Activated effector memory CD4-positive, alpha-beta T cell treated with Interleukin-2 at 50 U/mL for 16 hours (primary cell): ENCODE results near the gene SCARF2.
"Not testable (repeated sequence)": the region's sequence is repeated elsewhere in the genome, so short reads cannot be mapped to it uniquely, and the experiment has no call there.

ENCODE experiments used
- DNase-seq: peaks from one replicate; pipeline ENCODE4 v3.0.0-alpha.2; 2020

The SCARF2 gene

DNA sequence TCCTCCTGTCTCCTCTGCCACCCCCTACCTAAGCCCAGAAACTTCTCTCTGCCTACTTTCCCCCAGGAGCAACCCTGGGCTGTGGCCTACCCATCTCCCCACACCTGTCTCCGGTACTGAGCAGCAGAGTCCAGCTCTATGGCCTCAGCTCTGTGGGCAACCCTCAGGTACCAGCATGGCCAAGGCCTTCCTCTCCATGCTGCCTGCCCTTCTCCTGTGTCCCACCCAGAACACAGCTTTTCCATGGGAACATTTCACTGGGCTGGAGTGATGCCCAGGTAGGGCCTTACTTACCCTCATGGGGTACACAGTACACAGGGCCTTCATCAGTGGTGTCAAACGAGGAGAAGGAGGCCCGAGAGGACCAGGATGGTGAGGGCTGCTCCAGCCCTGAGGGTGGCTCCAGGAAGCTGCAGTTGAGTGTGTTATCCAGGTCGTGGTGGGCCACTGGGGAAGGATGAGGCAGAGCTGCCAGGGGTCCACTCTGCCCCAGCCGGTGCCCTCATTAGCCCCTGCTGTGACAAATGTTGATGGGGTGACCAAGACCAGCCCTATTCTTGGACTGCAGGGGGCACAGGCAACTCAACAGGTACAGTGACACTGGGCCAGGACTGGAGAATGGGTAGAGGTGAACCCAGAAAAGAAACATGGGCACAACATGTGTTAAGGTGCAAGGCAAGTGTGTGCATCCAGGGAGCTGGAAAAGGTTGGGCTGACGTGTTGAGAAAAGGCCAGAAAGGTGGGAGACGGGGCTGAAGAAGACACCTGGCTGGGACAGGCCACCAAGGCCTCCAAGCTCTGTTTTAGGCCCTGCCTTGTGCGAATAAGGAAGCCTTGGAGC, 10.3 kb downstream of the SCARF2 start:
- no peak for DNase-seq

DNA sequence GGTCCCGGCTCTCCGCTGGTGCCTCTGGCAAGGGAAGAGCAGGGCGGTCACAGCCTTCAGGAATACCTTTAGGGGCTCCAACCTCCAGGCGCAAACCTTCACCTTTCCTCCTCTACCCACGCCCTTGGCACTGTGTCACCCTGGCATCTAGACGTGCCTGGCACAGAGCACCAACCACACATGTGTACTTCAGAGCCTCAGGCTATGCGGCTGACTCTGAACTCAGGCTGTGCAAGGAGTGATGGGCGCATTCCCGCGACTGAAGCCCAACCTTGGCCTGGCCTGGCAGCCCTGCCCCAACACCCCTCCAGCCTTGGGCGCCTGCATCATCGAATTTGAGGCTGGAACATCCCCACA, 11.4 kb downstream of the SCARF2 start:
- DNase-seq = no peak

DNA sequence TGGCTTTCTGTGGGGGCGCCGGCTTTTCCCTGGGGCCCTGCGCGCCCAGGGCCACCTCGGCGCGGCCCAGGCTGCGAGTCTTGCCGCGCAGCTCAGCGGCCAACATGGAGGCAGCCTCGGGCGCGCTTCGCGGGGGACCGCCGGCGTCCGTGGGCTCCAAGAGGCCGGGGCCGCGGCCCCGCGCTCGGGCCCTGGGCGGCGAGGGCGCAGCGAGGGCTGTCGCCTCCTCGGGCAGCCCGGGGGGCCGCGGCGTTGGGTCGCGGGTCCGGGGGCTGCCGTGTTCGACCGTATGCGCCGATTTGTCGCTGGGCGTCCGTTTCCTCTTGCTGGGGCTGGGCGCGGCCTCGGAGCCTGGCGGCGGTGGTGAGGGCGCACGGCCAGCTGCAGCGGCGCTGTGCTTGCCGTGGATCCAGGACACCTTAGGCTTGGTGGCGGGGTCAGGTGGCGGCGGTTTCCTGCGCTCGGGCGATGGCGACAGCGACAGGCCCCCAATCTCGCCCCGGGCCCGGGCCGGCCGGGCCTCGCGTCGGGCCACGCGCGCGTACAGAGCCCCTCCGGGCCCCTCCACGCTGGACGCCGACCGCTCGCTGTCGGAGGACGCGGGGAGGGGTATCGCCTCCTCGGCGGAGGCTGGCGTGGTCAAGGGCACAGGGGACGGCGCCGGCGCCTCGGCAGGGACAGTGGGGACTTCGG, 11.9 kb downstream of the SCARF2 start:
- no peak for DNase-seq

DNA sequence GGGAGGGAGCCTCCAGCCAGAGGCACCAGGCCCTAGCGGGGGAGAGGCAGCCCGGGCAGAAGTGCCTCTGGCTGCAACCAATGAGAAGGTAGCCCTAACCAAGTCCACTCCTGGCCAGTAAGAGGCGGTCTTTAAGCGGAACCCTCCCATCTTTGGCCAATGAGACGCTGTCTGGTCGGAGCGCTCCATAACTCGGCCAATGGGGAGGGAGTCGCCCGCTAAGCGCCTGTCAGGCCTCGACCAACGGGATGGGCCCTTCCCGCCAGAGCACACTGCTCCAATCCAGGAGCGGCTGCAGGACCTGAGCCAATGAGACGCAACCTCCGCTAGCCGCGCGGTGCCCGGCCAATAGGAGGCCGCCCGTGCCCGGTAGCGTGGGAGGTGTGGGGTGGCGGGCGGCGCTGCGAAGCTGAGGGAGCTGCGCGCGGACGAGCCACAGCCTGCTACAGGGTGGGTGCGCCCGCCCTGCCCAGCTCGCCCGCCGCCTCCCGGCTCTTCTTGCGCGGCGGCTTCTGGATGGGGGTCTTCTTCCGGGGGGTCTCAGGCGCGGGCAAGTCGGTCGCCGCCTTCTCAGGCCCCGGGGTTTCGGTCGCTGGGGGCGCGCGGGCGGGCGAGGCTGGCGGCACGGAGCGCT, 12.6 kb downstream of the SCARF2 start:
- DNase-seq = no peak

DNA sequence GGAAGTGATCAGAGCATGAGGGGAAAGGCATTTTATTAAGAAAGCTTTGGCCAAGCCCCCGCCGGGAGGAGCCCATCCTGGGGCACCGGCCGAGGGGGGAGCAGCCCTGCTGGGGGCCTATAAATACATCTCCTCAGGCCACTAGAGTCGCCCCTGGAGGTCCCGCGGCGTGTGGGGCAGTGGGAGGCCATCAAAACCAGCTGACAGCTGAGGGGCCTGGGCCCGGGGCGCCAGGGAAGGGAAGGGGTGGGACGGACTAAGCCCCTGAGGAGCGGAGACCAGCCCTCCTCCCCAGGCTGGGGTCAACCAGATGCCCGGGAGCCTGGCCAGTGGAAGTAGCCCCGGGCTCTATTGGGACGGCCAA, 13.1 kb downstream of the SCARF2 start:
- DNase-seq = no peak

DNA sequence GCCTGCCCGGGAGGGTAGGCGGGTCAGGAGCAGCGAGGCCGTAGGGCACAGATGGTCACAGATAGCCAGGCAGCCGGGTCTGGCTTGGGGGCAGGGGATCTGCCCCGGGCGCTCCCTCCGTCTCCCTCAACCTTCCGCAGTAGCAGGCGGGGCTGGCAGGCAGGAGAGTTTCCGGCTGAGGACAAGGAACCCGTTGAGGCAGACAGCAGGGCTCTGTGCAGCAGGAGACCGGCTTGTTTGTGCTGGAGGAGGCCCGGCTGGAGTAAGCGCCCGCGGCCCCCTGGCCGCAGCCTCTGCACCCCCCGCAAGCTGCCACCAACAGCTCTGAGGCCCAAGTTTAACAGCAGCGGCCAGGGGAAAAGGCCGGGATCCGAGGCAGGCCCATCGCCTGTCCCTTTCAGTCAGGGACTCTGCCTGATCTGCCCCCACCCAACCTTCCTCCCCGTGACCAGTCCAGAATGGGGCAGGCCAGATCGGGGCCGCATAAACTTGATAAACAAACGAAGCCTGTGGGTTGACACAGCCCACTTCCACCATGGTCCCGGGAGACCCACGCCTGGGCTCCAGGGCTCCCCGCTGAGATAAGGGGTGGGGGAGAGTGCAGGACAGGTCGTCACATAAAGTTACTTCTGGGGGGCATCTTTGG, 13.6 kb downstream of the SCARF2 start:
- no peak for DNase-seq

DNA sequence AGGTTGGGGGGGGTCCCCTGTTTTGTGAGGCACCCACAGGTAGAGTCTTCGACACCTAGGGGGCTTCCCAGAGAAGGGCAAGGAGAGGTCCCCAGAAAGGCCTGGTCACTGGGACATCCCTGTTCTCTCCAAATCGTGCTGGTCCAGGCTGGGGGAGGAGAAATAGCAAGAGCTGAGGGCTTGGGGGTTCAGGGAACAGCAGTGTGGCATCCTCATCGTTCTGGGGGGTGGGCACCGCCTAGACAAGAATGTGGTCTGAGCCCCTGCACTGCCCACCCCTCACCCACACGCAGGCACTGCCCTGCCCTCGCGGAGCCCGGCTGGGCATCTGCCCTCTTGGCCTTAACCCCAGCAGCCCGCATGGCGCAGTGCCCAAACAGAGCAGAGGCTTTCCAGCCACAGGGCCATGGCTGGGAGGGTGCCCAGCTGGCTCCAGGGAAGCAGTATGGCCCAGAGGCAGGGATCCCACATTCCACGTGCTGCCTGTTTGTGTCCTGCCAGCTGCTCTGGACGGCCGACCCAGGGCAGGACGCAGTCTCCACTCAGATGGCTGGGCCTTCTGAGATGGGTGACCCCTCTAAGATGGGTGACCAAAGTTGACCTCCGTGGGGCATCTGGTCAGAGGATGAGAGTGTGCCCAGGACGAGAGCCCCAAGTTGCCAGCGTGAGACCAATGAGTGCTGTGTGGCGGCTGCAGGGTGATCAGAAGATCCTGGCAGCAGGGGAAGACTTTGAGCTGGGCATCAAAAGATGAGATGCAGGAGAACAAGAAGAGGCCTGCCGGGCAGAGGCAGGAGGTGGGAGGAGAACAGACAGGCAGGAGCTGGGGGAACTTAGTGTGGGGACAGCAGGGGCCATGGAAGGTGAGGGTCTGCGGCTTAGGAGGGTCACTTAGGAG, 14.4 kb downstream of the SCARF2 start:
- no peak for DNase-seq

DNA sequence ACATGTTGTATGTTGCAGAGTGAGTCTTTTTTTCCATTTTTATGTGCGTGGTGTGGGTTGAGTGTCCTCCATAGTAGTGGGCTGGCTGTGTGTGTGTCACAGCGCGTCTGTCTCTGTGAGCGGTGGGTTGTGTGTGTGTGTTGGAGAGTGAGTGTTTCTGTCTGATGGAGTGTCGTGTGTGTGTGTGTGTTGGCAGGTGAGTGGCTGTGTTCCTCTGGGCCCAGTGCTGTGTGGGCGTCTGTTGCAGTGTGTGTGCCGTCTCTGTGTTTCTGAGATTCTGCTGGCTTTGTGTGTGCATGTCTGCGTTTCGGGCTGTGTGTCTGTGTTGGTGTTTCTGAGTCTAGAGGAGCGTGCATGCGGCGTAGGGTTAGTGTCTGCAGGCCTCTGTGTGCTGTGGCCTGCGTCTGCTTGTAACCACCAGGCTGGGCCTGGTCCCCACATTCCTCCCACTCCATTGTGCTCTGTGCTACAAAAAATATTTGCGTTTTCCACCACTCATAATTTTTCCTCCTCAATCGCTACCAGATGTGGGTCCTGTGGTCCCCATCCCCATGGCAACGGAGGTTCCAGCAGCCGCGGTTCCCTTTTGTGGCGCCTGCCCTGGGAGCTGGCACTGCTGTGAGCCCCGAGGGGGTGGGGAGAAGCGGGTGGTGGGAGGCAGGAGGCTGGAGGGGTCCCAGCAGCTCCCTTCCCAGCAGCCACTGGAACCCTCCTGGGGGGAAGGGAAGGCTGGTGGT, 15.2 kb downstream of the SCARF2 start:
- DNase-seq = no peak

DNA sequence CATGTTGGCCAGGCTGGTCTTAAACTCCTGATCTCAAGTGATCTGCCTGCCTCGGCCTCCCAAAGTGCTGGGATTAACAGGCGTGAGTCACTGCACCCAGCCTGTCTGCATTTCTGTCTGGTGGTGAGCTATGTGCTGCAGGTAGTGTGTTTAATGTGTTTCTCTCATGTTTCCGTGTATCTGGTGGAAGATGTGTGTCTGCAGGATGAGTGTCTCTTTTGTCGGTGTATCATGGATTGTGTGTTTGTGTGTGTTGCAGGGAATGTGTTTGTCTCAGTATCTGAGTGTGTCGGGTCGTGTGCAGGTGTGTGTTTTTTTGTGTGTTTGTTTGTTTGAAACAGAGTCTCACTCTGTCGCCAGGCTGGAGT, 16.1 kb downstream of the SCARF2 start:
- no peak for DNase-seq

DNA sequence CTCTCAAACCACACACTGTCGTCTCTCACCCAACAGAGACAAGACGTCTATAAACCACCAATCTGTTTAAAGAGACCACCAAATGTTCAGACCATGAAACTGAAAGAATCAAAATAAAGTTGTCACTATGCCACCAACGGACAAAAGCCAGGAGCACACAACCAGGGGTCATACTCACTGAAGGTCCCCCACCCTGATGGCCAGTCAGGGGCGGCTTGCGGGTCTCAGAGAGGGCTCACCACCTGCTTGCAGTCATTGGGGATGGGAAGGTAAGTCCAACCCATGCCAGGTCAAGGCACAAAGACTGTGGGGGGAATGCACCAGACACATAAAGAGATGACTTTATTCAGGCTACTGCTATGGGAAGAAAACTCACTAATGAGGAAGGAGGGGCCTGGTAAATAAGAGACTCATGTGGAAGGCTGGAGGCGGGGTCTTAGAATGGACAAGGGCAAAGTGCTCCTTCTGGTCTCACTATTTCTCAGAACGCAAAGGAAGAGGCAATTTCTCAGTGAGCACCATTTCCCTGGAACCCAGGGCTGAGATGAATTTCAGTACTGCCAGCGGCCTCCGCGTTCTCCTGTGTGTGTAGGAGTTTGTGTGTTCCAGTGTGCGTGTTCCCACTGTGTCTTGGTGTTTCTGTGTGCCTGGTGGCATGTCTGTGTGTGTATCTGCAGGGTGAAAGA, 17.3 kb downstream of the SCARF2 start:
- DNase-seq = no peak

DNA sequence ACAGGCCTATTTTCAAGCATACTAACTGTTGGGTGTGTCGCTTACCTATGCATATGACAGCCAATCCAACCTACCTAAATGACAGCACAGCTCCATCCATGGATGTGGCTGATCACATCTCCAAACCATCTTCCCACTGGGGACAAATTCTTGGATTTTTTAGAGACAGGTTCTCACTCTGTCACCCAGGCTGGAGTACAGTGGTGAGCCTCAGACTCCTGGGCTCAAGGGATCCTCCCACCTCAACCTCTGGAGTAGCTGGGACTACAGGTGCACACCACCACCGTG, 18.0 kb downstream of the SCARF2 start:
- no peak for DNase-seq

DNA sequence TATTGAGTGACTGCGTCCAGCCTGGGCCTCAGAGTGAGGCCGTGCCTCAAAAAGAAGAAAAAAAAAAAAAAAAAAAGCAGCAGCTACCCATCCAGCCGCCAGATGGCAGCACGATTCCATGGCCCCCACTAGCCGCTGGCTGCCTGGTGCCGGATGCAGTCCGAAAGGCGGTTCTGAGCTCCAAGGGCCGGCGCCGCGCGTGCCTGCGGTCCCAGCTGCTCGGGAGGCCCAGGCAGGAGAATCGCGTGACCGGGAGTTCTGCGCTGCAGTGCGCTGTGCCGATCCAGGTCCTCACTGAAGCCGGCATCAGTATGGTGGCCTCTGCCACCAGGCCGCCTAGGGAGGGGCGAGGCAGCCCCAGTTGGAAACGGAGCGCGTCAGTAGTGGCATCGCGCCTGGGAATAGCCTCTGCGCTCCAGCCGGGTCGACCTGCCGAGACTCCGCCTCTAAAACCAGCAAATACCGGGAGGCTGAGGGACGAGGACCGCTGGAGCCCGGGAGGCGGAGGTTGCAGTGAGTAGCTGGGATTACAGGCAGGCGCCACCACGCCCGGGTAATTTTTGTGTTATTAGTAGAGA, 19.3 kb downstream of the SCARF2 start:
- DNase-seq = peak; percentile 63

DNA sequence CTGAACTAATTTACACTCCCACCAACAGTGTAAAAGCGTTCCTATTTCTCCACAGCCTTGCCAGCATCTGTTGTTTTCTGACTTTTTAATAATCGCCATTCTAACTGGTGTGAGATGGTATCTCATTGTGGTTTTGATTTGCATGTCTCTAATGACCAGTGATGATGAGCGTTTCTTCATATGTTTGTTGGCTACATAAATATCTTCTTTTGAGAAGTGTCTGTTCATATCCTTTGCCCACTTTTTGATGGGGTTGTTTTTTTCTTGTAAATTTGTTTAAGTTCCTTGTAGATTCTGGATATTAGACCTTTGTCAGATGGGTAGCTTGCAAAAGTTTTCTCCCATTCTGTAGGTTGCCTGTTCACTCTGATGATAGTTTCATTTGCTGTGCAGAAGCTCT, 21.9 kb downstream of the SCARF2 start:
- DNase-seq = not testable (repeated sequence)

DNA sequence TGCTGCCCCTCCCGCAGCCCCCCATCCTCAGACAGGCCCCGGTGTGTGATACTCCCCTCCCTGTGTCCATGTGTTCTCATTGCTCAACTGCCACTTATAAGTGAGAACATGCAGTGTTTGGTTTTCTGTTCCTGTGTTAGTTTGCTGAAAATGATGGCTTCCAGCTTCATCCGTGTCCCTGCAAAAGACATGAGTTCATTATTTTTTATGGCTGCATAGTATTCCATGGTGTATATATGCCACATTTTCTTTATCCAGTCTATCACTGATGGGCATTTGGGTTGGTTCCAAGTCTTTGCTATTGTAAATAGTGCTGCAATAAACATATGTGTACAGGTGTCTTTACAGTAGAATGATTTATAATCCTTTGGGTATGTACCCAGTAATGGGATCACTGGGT, 22.4 kb downstream of the SCARF2 start:
- not testable (repeated sequence) for DNase-seq

DNA sequence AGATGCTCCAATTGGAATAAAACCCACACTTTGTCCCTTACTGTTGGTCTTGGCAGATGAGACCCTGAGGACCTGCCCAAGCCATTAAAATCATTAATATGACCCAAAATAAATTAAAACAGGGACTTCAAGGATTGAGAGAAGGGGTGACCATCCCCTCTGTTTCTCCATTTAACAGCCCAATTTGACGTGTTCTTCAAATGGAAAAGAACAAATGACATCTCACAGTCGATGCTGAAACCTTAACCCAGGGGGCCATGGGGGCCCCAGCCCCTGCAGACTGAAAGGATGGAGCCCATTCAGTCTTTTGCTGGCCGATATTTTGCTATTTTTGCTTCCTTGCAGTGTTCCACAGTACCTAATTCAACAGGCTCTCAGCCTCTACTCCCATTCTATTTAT, 23.2 kb downstream of the SCARF2 start:
- no peak for DNase-seq

DNA sequence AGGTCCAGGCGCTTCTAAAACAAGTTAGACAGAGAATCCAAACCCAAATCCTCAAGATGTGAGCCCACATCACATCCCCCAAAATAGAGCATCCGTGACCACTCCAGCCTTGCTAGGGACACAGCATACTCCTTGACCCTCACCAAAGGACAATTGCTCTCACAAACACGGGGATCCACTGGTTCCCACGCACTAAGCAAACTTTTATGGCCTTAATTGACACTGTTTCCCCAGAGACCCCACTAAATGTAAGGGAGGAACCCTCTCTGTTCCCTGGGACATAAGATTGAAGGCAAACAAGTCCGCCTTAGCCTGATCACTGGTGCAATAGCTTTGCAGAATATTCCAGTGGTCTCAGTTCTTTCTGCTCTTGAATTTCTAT, 23.6 kb downstream of the SCARF2 start:
- no peak for DNase-seq

DNA sequence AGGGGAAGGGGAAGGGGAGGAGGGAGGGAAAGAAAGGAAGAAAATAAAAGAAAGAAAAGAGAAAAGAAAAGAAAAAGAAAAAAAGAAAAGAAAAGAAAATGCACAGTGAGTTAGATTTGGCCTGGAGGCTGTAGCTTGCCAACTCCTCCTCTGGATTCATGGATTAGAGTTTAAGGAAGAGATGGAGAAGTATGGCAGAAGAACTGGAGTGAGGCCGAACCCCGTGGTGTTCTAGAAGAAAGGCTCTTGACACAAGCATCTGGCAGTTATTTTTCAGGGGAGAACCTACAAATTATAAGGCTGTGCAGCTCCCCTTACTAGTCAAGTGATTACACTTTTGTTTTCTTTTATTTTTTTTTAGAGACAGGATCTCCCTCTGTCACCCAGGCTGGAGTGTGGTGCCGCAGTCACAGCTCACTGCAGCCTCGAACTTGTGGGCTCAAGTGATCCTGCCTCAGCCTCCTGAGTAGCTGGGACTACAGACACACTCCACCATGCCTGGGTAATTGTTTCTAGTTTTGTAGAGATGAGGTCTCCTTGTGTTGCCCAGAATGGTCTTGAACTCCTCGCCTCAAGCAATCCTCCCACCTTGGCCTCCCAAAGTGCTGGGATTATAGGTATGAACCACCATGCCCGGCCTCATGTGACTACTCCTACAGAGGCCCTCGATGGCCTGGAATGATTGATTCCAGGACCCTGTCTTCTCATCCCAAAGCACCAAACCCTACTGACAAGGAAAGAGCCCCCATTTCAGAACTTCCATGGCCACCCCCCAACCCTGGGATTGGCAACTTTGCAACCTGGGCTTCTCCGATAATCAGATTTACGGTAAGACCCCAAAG, 24.2 kb downstream of the SCARF2 start:
- DNase-seq = no peak

DNA sequence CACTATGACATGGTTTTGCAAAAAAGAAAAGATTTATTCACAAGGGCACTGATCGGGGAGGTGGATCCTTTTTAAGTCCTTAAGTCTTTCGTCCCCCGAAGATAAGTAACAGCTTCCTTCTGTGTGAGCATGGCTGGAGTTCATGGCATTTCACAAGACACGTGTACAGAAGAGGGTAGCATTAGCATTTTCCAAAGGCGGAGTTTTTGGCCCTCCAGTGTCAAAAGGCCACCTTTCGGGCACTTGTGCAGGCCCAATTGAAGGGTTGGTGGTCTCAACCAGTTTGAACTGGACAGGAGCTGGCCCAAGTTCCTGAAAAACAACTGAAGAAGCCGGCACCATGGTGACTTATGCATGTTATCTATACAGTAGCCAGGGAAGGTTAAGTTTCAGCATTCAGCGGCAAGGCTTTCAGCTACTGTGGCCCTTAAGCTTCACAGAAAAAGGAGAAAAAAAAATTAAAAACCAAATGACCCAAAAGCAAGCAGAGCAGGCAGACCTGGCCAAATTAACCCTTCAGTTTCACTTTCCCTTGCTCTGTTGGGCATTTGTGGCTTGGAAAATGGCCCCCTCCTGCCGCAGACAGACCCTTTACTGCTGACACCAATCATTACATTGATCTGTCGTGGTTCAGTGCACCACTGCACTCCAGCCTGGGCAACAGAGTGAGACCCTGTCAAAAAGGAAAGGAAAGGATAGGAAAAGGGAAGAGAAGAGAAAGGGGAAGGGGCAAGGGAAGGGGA, 25.0 kb downstream of the SCARF2 start:
- no peak for DNase-seq

DNA sequence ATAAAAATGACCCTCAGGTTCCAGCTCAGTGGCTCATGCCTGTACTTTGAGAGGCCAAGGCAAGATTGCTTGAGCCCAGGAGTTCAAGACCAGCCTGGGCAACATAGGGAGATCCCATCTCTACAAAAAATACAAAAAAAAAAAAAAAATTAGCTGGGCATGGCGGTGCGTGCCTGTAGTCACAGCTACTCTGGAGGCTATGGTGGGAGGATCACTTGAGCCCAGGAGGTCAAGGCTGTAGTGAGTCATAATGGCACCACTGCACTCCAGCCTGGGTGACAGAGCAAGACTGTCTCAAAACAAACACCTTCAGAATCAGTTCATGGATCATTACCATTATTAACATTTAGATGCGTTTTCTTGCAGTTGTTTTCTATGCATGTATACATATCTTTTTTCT, 28.2 kb downstream of the SCARF2 start:
- not testable (repeated sequence) for DNase-seq

DNA sequence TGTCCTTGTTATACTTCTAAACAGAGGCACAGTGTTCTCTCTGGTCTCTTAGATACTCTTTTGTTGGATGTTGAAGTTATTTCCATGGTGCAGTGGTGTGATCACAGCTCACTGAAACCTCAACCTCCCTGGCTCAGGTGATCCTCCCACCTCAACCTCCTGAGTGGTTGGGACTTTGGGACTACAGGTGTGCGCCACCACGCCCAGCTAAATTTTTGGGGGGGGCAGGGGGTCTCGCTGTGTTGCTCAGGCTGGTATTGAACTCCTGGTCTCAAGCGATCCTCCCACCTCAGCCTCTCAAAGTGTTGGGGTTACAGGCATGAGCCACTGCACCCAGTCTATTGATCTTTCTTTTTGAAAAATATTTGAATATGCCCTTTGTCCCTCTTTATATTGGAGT, 28.7 kb downstream of the SCARF2 start:
- DNase-seq = no peak
